ENCODE results near the gene TFIP11. TPM values are rescaled to one million over a fixed set of nuclear protein-coding genes. Genes with fewer than 3 reads are reported as not detected.
A peak's percentile ranks its signal among the peaks of the same experiment; 100 is the strongest.

The TFIP11 gene
- total and polyA plus RNA-seq, 2 of the 13 experiments (the other 11 are each of a cell fraction or from before 2014, with no cell fraction given) = 15.4 to 22.8 TPM

DNA sequence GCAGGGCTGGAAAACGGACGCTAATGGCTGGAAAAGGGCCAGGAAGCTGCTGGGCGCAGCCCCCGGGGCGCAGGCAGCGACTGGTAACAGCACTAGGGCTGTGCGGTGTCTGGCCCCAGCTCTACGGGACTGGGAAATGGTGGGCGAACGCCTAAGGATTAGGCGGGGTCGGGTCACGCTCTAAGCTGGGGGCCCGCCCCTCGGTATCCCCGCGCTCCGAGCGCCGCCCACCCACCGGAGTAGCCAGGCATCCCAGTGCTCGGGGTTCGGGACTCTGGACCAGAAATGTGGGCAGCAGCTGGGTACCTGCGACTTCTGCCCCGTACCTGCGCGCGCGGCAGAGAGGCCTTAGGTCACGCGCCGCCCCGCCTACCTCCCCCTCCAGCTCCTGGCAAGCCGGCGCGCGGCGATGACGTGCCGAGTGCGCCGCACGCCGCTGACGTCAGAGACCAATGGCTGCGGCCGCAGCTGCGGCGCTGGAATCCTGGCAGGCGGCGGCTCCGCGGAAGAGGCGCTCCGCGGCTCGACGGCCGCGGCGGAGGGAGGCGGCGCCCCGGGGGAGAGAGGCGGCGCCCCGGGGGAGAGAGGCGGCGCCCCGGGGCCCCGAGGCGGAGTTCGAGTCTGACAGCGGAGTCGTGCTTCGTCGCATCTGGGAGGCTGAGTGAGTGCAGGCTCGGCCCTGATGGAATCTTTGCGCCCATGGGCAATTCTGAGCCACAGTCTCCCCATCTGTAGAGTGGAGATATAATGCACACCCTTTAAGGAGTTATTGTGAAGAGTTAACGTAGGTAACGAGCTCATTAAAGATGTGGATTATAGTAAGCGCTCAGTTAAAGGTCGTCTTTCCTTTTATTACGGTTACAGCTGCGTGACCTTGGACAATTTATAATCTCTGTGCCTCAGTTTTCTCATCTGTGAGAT is 28.6 kb downstream of the TFIP11 start, which contains the start of the genes HPS4 and SRRD (continued):
- TF ChIP-seq ZNF280D (CRISPR knock-in tag; IDR thresholded peaks at IDR 0.05) (peak; percentile 68; the same call in 1 of the 2 replicates), KLF13 (CRISPR knock-in tag; IDR thresholded peaks at IDR 0.05) (0 out of 2 replicates have a peak, but pooled peaks have one; percentile 24), ZNF224 (CRISPR knock-in tag; IDR thresholded peaks at IDR 0.05) (peak; percentile 81; the same call in 1 of the 2 replicates), SOX6 (IDR thresholded peaks at IDR 0.05) (no peak), SOX6 (CRISPR knock-in tag; IDR thresholded peaks at IDR 0.05) (peak; percentile 51), NFE2 (CRISPR knock-in tag; IDR thresholded peaks at IDR 0.05) (no peak), PHF21A (CRISPR knock-in tag; IDR thresholded peaks at IDR 0.05) (peak; percentile 41; the same call in 1 of the 2 replicates), ZNF33A (CRISPR knock-in tag; IDR thresholded peaks at IDR 0.05; ENCODE audit: borderline replicate concordance) (no peak), MEF2D (CRISPR knock-in tag; IDR thresholded peaks at IDR 0.05) (peak; percentile 54; the same call in 1 of the 2 replicates), FLYWCH1 (CRISPR knock-in tag; IDR thresholded peaks at IDR 0.05) (no peak), JUND (CRISPR knock-in tag; IDR thresholded peaks at IDR 0.05) (peak; percentile 70; the same call in 1 of the 2 replicates), ZBTB7A (CRISPR knock-in tag; IDR thresholded peaks at IDR 0.05) (peak; percentile 70), AFF4 (CRISPR knock-in tag; IDR thresholded peaks at IDR 0.05) (no peak), ZNF660 (CRISPR knock-in tag; IDR thresholded peaks at IDR 0.05; ENCODE audit: borderline replicate concordance, low read depth) (no peak), ZNF768 (CRISPR knock-in tag; IDR thresholded peaks at IDR 0.05) (peak; percentile 80), ZNF232 (CRISPR knock-in tag; IDR thresholded peaks at IDR 0.05; ENCODE audit: borderline replicate concordance) (peak; percentile 67; the same call in 1 of the 2 replicates)
- TF ChIP-seq, protein P1, sequence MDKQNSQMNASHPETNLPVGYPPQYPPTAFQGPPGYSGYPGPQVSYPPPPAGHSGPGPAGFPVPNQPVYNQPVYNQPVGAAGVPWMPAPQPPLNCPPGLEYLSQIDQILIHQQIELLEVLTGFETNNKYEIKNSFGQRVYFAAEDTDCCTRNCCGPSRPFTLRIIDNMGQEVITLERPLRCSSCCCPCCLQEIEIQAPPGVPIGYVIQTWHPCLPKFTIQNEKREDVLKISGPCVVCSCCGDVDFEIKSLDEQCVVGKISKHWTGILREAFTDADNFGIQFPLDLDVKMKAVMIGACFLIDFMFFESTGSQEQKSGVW (CRISPR knock-in tag; IDR thresholded peaks at IDR 0.05; ENCODE audit: borderline replicate concordance) = 0 out of 2 replicates have a peak, but pooled peaks have one; percentile 12
- TF ChIP-seq, protein P2, sequence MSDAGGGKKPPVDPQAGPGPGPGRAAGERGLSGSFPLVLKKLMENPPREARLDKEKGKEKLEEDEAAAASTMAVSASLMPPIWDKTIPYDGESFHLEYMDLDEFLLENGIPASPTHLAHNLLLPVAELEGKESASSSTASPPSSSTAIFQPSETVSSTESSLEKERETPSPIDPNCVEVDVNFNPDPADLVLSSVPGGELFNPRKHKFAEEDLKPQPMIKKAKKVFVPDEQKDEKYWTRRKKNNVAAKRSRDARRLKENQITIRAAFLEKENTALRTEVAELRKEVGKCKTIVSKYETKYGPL (CRISPR knock-in tag; IDR thresholded peaks at IDR 0.05) = 0 out of 2 replicates have a peak, but pooled peaks have one; percentile 42
- TF ChIP-seq, protein P3, sequence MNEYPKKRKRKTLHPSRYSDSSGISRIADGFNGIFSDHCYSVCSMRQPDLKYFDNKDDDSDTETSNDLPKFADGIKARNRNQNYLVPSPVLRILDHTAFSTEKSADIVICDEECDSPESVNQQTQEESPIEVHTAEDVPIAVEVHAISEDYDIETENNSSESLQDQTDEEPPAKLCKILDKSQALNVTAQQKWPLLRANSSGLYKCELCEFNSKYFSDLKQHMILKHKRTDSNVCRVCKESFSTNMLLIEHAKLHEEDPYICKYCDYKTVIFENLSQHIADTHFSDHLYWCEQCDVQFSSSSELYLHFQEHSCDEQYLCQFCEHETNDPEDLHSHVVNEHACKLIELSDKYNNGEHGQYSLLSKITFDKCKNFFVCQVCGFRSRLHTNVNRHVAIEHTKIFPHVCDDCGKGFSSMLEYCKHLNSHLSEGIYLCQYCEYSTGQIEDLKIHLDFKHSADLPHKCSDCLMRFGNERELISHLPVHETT (CRISPR knock-in tag; conservative IDR thresholded peaks at IDR 0.05) = peak; percentile 96

Data from HepG2 (cell line).